ENCODE measurements around the gene CHAF1B.

GRCh38 chr21:36451506-36451905 lies 66.3 kb downstream of the CHAF1B start:
- no peak for TF ChIP-seq CTCF (IDR thresholded peaks at IDR 0.05)
- no peak for TF ChIP-seq POLR2A (IDR thresholded peaks at IDR 0.05)
- no peak for TF ChIP-seq POLR2AphosphoS5 (IDR thresholded peaks at IDR 0.05)
